Heart right ventricle (tissue), 16 donors: Measurements from ENCODE around the gene HSPA5. TPM values are rescaled to one million over a fixed set of nuclear protein-coding genes. Genes with fewer than 3 reads are reported as not detected.
A peak's percentile ranks its signal among the peaks of the same experiment; 100 is the strongest.
"Not testable (repeated sequence)": the region's sequence is repeated elsewhere in the genome, so short reads cannot be mapped to it uniquely, and the experiment has no call there.

ENCODE experiments used
- ATAC-seq, 8 donors: fragments of 200-7000 bp; cut with Tn5 transposase; one replicate each; pipeline ENCODE4 v1.9.1; 2020; ENCODE audit warnings: mild to moderate bottlenecking in 8 of 8, moderate library complexity in 8 of 8, moderate number of reproducible peaks in 1 of 8
- DNase-seq, 2 donors: peaks; one replicate each; pipeline ENCODE4 v3.0.0-alpha.2; 2020
- H3K27ac ChIP-seq, 10 donors: fragments of 200-600 bp; sonication (generic) in 2 of 10; one replicate each; pipeline versions ENCODE4 v1.5.0 to v1.8.0; 2020 to 2022; ENCODE audit warnings: mild to moderate bottlenecking in 3 of 10
- H3K27me3 ChIP-seq, 7 donors: fragments of 200-600 bp; one replicate each; pipeline ENCODE4 v1.8.0; 2021 to 2022; ENCODE audit warnings: mild to moderate bottlenecking in 2 of 7
- H3K36me3 ChIP-seq, 9 donors: fragments of 200-600 bp; sonication (generic) in 1 of 9; one replicate each; pipeline versions ENCODE4 v1.5.0 to v1.8.0; 2020 to 2022; ENCODE audit warnings: mild to moderate bottlenecking in 2 of 9
- H3K4me1 ChIP-seq, 9 donors: fragments of 200-600 bp; sonication (generic) in 1 of 9; one replicate each; pipeline versions ENCODE4 v1.5.0 to v1.8.0; 2020 to 2022; ENCODE audit warnings: mild to moderate bottlenecking in 4 of 9
- H3K4me3 ChIP-seq, 10 donors: fragments of 200-600 bp; sonication (generic) in 2 of 10; one replicate each; pipeline versions ENCODE4 v1.5.0 to v1.8.0; 2020 to 2022; ENCODE audit warnings: mild to moderate bottlenecking in 7 of 10, moderate library complexity in 2 of 10
- H3K9me3 ChIP-seq, 11 donors: fragments of 200-600 bp in 10 of 11; sonication (generic) in 2 of 11; one replicate each; pipeline versions ENCODE4 v1.5.0 to v1.8.0; 2013 to 2022; ENCODE audit warnings: mild to moderate bottlenecking in 2 of 11, control low read depth in 1 of 11, moderate library complexity in 1 of 11
- CTCF ChIP-seq, 9 donors: fragments of 200-600 bp; sonication (generic) in 2 of 9; IDR thresholded peaks; one replicate each; pipeline versions ENCODE4 v1.5.0 to v1.8.0; 2021 to 2022; ENCODE audit warnings: antibody characterized with exemption in 9 of 9, mild to moderate bottlenecking in 5 of 9, moderate library complexity in 1 of 9
- WGBS, 2 donors: extraction: QIAGEN DNeasy Blood & Tissue Kit; methylation state at CpG; one replicate each; pipeline ENCODE4 v1.1.7; 2013; ENCODE audit warnings: inconsistent platforms in 1 of 2; 5-methylcytosine and 5-hydroxymethylcytosine counted together
- intact Hi-C, 10 donors: fragments of 100-400 bp; cut with DNase I; formaldehyde crosslinking; loops; one replicate each; pipeline versions ENCODE4 v1.11.1 to v1.14.2; 2022
- polyA plus RNA-seq, 2 donors: library from polyadenylated mRNA; stranded (reverse); fragments of 200-250 nt; gene quantifications; one replicate each; pipeline ENCODE4 v1.2.3, GENCODE V29; 2013
- total RNA-seq, 10 donors: library from RNA; stranded (reverse); fragmentation: NEBNext Ultra II Directional in 3 of 10; extraction: Animal tissue kit (Norgen Biotek cat#: 25700) in 3 of 10; gene quantifications; one replicate each; pipeline versions ENCODE4 v1.2.1 to v1.2.4, GENCODE V29; 2021 to 2023
- donor health status: Arrhythmogenic right ventricular cardiomyopathy.
- donor health status: ischemic (EF 13 %, LVEDD 7.1; RV severe dilation, severe dysfunction).
- donor health status: healthy with polysubstance abuse.
- donor health status: DM: no; HTN: yes; CAD: no.
- donor health status: DM: no; HTN: no; CAD: no.
- donor health status: ischemic (EF 25% LVEDD 6.9; RV normal size, moderate dysfunction).
- donor health status: ischemic (EF 25% LVEDD 5.7; RV mildly dilated, moderate dysfunction).
- donor health status: healthy.
- donor health status: DM: yes; HTN: yes; CAD: no.
- donor health status: Ischemic cardiomyopathy.
- donor health status: ischemic (EF 35%, LVEDD 5.7; RV mildly dilated, moderate dysfunction).
- donor health status: nonischemic (EF 11% LVEDD 7.7; RV severe dilation, severe dysfunction).
- donor health status: DM: yes; HTN: yes; CAD: no.
- donor health status: PGD.
- donor health status: ischemic (EF 29% LVEDD 5.4; RV normal size, mild dysfunction).
- donor health status: nonischemic (EF 23%, LVEDD 6.1; RV moderate dilation, normal function).

Gene HSPA5
- total and polyA plus RNA-seq, 12 donors, result 50.6 to 1,022 (median 234) TPM

DNA sequence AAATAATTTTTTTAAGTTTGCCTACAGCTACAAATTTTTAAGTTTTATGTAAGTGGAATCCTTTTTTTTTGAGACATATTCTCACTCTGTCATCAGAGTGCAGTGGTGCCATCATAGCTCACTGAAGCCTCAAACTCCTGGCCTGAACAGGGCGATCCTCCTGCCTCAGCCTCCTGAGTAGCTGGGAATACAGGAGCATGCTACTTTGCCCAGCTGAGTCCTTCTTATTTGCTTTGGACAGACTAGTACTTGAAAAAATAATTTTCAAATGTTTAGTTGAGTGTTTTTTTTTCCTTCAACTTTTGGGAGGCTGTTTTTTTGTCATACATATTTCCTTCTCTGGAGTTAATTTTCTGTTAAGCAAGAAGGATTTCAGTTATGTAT lies 27.9 kb upstream of the HSPA5 start:
- H3K36me3 ChIP-seq, result peaks cover 0 to 38% (median 0%) of the 10 kb centered on the region in 9 donors
- intact Hi-C loops, result no loop called here
- ATAC-seq, result no peak
- peak overlapping the region in 1 of 10 donors; percentile 12 for H3K27ac ChIP-seq
- peaks cover 0 to 48% (median 27%) of the 10 kb centered on the region in 9 donors for H3K4me1 ChIP-seq
- WGBS, 2 donors, result 97 to 100% methylated on average over 1 of the region's 1 CpG
- H3K27me3 ChIP-seq, result no peaks in the 10 kb centered on the region
- DNase-seq, result no peak
- TF ChIP-seq CTCF (IDR thresholded peaks at IDR 0.05), result no peak
- H3K4me3 ChIP-seq, result no peak overlapping the region
- H3K9me3 ChIP-seq, result no peaks in the 10 kb centered on the region

DNA sequence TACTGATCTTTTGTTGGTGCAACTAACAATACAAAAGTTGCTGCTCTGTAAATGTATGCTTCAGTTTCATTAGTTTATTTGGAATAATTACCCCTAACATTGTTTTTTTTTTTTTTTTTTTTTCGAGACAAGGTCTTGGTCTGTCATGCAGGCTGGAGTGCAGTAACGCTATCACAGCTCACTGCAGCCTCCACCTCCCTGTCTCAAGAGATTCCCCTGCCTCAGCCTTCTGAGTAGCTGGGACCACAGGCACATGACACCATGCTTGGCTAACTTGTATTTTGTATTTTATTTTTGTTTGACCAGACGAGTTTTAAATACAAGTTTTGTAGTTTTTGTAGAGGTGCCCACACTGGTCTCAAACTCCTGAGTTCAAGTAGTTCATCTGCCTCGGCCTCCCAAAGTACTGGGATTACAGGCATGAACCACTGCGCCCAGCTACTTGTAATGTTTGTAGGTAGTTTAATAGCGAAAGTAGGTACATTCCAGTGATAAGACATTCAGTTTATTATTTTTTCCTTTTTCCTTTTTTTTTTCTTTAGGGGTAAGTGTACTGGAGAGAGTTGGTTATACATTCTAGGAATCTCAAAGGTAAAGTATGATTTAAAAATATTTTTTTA lies 27.4 kb upstream of the HSPA5 start:
- Histone ChIP-seq H3K4me3 (no peak overlapping the region), H3K27ac (peak overlapping the region in 2 of 10 donors; percentile 8 to 12), H3K27me3 (no peaks in the 10 kb centered on the region), H3K4me1 (peaks cover 0 to 48% (median 30%) of the 10 kb centered on the region in 9 donors), H3K9me3 (no peaks in the 10 kb centered on the region), H3K36me3 (peaks cover 0 to 43% (median 0%) of the 10 kb centered on the region in 9 donors)
- TF ChIP-seq CTCF (IDR thresholded peaks at IDR 0.05), result no peak
- DNase-seq (no peak), ATAC-seq (peak in 1 of 8 donors; percentile 44)
- 63 to 65% methylated on average over 6 of the region's 6 CpGs for WGBS, 2 donors
- intact Hi-C loops, result no loop called here

DNA sequence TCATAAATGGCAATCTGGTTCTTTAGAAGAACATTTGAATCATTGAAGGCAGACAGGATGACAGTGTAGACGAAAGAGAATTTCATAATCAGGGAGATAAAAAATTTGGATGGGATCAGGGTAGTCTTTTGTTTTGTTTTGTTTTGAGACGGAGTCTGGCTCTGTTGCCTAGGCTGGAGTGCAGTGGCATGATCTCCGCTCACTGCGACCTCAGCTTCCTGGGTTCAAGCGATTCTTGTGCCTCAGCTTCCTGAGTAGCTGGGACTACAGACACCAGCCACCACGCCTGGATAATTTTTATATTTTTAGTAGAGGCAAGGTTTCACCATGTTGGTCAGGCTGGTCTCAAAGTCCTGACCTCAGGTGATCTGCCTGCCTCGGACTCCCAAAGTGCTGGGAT lies 22.9 kb upstream of the HSPA5 start:
- H3K4me1 ChIP-seq, result peaks cover 0 to 58% (median 34%) of the 10 kb centered on the region in 9 donors
- H3K9me3 ChIP-seq, H3K4me3 ChIP-seq, intact Hi-C loops, ATAC-seq, H3K27me3 ChIP-seq, DNase-seq, H3K27ac ChIP-seq: not testable (repeated sequence)
- 67 to 72% methylated on average over 7 of the region's 7 CpGs for WGBS, 2 donors
- H3K36me3 ChIP-seq, result peaks cover 0 to 33% (median 0%) of the 10 kb centered on the region in 9 donors

GRCh38 chr9:125262294-125262991 lies 21.3 kb upstream of the HSPA5 start:
- intact Hi-C loops, result no loop called here
- Histone ChIP-seq H3K4me1 (peaks cover 0 to 59% (median 26%) of the 10 kb centered on the region in 9 donors), H3K27me3 (no peaks in the 10 kb centered on the region), H3K36me3 (peaks cover 0 to 26% (median 0%) of the 10 kb centered on the region in 9 donors), H3K4me3 (peak overlapping the region; percentile 68 to 99 (median 94)), H3K9me3 (no peaks in the 10 kb centered on the region), H3K27ac (peak overlapping the region in 9 of 10 donors; percentile 73 to 95 (median 85))
- DNase-seq (no peak), ATAC-seq (peak in 2 of 8 donors; percentile 4 to 13)
- no peak for TF ChIP-seq CTCF (IDR thresholded peaks at IDR 0.05)
- WGBS, 2 donors, result 24 to 26% methylated on average over 11 of the region's 11 CpGs
